Skin of body (tissue), 2 donors: ENCODE measurements around the gene CNTRL. TPM values are rescaled to one million over a fixed set of nuclear protein-coding genes. Genes with fewer than 3 reads are reported as not detected.
"Not testable (repeated sequence)": the region's sequence is repeated elsewhere in the genome, so short reads cannot be mapped to it uniquely, and the experiment has no call there.

Source experiments
- DNase-seq: peaks from one replicate; lab custom pipeline; 2025; lab: John Stamatoyannopoulos, UW
- total RNA-seq: library from RNA; depleted of rRNA; stranded (reverse); fragments of >200 nt; gene quantifications from one replicate; pipeline ENCODE4 v1.2.3, GENCODE V29; 2014

CNTRL gene, protein sequence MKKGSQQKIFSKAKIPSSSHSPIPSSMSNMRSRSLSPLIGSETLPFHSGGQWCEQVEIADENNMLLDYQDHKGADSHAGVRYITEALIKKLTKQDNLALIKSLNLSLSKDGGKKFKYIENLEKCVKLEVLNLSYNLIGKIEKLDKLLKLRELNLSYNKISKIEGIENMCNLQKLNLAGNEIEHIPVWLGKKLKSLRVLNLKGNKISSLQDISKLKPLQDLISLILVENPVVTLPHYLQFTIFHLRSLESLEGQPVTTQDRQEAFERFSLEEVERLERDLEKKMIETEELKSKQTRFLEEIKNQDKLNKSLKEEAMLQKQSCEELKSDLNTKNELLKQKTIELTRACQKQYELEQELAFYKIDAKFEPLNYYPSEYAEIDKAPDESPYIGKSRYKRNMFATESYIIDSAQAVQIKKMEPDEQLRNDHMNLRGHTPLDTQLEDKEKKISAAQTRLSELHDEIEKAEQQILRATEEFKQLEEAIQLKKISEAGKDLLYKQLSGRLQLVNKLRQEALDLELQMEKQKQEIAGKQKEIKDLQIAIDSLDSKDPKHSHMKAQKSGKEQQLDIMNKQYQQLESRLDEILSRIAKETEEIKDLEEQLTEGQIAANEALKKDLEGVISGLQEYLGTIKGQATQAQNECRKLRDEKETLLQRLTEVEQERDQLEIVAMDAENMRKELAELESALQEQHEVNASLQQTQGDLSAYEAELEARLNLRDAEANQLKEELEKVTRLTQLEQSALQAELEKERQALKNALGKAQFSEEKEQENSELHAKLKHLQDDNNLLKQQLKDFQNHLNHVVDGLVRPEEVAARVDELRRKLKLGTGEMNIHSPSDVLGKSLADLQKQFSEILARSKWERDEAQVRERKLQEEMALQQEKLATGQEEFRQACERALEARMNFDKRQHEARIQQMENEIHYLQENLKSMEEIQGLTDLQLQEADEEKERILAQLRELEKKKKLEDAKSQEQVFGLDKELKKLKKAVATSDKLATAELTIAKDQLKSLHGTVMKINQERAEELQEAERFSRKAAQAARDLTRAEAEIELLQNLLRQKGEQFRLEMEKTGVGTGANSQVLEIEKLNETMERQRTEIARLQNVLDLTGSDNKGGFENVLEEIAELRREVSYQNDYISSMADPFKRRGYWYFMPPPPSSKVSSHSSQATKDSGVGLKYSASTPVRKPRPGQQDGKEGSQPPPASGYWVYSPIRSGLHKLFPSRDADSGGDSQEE (N-terminal part only)
- 21.6 TPM for total RNA-seq

DNA sequence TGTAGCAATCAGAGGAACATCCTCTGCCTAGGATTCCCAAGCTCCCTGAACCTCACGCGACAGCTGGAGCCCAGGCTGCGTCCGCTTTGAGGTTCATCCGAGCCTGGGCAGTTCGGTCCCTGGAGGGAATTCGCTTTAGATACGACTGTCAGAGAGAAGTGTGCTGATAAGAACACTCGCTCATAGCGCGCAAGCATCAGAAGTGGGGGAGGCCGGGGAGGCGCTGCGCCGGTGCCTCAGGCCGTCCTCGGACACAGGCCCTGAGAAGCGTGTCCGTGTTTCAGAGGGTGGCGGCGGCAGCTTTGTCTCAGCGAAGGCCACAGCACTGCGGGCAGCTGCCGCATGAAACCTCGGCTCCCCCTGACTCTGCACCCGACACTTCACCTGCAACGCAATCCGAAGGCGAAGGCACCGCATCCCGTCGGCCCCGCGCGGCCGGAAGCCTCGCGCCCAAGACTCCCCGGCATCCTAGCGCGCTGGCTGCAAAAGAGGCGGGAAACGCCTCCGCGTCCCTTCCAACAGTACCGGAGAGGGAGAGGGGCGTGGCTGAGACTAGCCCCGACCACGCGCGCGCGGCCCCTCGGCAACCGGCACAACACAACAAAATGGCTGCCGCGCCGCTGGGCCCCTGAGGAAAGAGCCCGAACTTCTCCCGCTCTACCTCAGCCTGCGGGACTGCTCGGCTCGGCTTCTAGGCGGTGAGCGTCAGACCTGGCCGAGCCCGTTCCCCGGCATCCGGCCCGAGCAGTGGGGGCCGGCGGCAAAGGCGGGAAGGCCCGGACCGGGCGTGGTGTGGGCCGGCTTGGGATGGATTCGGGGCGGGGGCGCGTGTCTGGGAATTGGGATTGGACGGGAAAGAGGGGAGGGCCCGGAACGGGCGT lies at the start of gene CNTRL:
CNTRL (plus strand) TSS at position 586 of the 881 bp plus-strand sequence. CDS start 13,372 bp downstream, outside the sequence.
- peak; percentile 92 for DNase-seq

DNA sequence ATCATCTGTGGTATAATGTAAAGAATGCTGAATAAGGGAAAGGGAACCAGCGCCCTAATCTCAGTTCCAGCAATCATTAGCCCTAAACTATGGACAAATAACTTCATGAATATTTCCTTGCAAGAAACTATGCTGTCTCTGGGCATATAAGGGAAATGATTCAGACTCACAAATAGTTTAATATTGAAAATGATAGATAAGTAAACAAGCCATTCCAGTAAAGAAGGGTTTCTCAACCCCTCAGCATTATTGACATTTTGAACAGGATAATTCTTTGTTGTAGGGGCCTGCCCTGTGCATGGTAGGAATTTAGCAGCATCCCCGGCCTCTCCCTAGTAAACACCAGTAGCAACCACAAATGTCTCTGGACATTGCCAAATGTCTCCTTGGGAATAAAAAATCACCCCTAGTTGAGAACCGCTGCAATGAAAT lies 48.5 kb upstream of the CNTRL start:
- no peak for DNase-seq

DNA sequence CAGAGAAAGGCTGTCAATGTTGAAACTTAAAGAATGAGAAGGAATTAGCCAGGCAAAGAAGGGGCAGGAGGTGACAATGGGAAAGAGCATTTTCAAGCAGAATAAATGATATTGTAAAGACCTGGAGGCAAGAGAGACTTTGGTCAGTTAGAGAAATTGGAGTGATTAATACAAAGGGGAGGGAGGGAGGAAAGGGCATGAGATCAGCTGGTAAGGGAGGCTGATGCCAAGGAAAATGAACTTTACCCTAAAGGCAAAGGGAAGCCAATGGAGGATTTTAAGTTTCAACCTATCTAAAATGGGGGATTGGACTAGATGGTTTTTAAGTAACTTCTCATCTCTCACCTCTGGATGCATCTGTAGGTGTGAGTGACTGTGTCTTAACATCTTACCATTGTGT lies 48.0 kb upstream of the CNTRL start:
- no peak for DNase-seq

DNA sequence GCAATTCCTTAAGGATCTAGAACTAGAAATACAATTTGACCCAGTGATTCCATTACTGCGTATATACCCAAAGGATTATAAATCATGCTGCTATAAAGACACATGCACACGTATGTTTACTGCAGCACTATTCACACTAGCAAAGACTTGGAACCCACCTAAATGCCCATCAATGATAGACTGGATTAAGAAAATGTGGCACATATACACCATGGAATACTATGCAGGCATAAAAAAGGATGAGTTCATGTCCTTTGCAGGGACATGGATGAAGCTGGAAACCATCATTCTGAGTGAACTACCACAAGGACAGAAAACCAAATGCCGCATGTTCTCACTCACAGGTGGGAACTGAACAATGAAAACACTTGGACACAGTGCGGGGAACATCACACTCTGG lies 46.5 kb upstream of the CNTRL start:
- not testable (repeated sequence) for DNase-seq

DNA sequence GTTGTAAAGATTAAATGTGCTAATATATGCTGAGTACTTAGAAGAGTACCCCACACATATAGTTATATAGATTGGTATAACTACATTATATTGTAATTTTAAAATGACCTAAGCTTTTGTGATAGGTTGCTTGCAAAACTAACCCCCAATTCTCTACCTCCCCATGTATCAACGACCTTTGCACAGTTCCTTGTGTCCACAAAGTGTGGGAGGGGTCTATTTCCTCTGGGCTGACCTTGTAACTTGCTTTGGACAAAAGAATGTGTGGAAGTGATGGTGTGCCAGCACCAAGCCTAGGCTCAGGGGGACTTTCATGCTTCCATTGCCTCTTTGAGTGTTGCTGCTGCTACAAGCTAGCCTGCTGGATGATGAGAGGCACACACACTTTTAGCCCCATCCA lies 45.3 kb upstream of the CNTRL start:
- no peak for DNase-seq

DNA sequence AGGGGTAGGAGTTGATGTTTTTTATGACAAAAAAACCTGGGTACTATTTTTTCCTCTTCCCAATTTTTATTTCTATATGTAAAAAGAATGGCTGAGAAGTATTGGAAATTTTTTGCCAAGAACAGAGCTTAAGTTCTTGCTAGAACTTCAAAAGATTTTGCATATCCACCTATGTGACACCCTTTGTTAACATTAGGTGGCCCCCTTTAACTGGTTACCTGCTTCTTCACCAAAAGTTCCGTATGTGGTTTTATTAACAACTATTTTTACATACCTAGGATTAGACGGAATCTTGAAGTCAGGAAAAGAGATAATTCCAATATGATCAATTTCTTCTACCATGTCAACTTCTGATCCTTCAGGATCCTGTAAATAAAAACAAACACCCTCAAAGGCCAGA lies 40.2 kb upstream of the CNTRL start:
- DNase-seq: no peak

DNA sequence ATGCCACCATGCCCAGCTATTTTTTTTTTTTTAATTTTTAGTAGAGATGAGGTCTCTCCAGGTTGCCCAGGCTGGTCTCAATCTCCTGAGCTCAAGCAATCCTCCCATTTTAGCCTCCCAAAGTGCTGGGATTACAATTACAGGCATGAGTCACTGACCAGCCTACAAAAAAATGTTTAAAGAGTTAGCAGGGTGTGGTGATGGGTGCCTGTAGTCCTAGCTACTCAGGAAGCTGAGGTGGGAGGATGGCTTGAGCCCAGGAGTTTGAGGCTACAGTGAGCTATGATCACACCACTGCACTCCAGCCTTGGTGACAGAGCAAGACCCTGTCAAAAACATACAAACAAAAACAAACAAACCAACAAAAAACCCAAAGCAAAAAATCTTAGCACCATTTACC lies 39.0 kb upstream of the CNTRL start:
- not testable (repeated sequence) for DNase-seq

DNA sequence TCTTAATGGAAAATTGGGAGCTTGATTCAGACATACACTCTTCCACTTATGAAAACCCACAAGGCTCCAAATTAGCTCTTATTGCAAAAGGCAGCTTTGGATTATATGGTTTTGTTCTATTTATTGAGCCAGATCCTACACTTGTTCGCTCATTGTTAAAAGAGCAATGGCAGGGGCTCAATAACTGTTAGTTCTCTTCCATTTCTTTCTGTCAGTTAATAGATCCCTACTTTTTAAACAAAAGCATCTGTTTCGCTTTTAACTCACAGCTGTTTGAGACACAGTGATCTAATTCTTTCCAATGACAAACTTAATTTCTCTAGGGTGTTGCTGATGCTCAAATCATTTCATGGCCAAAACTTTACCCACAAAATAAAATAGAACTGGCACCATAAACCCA lies 36.4 kb upstream of the CNTRL start:
- peak; percentile 70 for DNase-seq

DNA sequence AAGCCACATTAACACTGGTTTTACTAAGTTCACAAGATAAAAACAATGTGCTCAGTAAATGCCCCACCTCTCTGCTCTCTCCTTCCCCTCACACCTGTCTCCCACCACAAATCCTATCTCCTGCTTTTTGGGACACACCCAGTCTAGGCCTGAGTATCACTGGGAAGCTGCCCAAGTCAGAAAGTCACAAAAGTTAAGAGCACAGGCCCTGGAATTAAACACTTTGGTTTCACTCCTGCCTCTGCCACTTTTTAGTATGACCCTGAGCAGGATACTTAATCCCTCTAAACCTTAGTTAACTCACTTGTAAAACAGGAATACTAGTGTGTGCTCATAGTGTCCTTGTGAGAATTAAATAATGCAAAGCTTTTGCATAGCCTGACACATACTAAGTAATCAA lies 36.0 kb upstream of the CNTRL start:
- no peak for DNase-seq

DNA sequence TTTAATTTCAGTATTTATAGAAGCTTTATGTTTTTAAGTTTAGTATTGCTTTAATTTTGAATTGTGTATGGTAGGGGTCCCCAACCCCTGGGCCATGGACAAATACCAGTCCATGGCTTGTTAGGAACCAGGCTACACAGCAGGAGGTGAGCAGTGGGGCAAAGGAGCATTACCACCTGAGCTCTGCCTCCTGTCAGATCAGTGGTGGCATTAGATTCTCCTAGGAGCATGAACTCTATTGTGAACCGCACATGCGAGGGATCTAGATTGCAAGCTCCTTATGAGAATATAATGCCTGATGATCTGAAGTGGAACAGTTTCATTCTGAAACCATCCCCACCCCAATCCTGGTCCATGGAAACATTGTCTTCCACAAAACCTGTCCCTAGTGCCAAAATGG lies 26.6 kb upstream of the CNTRL start:
- no peak for DNase-seq

DNA sequence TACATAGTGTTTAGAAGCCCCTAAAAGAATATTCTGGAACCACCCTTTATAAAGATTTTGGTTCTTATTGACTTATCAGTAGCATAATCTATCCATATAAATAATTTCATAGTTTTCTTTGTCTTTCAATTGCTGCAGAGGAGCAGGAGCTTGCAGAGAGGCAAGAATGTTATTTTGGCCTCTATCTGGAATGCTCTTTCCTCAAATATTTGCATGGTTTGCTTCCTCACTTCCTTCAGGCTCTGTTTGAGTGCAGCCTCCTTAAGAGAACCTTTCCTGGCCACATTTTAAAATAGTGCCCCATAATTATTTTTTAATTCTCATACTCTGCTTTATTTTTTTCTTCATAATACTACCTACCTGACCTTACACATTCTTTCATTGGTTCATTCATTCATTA lies 26.1 kb upstream of the CNTRL start:
- DNase-seq: no peak

DNA sequence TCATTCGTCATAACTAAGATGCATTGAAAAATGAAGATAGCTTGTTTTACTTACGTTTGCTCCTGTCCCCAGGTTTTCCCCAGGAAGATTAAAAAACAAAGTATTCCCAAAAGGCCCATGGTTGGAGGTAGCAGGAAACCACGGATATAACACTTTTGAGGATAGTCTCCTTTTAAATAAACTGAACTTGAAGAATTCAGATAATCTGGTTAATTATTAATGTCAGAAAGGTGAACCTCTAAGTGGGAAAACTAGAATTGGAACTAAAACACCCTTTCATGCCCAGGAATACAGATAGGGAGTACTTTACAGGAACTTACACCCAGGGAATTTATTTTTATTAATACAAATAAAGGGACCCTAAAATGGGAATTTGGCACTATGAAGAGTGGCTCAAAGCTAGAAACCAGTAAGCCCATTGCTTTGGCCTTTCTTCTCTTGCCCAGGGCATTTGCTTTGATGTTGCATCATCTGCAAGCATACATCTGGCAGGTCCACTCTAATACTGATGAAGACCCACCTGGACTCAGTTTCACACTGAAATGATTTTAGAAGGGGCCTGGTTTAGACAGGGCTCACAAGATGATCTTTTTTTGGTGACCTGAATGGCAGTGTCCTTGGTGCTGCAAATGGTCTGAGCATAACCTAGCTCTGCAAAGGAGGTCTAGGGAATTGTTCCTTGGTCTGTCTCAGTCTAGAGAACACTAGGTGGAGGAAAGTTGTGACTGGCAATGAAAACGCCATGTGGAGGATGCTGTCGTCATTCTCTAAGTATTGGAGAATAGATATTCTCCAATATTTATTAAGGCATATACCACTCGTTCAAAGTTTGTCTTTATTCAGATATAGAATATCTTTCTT lies 24.4 kb upstream of the CNTRL start, which contains the start of gene C5:
C5 (minus strand) TSS at position 148 of the 861 bp plus-strand sequence; CDS start at position 119, 29 bp downstream.
- DNase-seq: no peak

DNA sequence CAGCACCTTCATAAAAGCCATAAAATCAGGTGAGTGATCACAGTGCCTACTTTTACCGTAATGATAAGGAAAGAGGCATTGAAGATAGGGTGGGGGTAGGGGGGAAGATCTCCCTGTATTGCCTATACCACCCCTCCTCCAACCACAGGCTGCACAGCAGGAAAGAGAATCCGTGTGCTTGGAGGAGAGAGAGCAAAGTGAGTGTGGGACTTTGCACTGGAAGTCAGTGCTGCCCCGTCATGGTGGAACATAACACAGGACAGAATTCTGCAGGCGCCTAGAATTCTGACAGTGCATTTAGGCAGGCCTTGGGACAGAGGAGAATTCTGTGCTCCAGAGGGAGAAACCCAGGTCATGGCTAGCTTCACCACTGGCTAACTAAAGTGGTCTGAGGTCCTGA lies 21.2 kb upstream of the CNTRL start:
- DNase-seq: no peak

DNA sequence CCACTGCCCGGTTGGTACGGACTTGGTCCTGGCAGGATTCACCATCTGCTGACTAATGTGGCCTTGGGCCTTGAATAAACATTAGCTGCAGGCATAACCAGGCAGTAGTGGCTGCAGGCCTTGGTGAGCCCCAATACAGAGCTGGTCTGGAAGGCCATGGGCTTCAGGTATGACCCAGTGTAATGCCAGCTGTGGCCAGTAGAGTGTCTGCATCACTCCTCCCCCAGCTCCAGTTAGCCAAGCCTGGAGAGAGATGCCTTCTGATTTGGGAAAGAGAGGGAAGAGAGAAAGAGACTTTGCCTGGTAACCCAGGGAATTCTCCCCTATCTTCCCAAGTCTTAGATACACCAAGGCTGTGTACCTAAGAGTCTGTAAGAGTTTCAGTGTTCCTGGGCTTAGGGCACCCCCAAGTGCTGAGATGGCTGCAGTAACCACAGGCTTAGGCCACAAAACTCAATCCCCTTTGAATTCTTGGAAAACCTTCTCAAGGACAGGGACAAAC lies 19.1 kb upstream of the CNTRL start:
- no peak for DNase-seq

DNA sequence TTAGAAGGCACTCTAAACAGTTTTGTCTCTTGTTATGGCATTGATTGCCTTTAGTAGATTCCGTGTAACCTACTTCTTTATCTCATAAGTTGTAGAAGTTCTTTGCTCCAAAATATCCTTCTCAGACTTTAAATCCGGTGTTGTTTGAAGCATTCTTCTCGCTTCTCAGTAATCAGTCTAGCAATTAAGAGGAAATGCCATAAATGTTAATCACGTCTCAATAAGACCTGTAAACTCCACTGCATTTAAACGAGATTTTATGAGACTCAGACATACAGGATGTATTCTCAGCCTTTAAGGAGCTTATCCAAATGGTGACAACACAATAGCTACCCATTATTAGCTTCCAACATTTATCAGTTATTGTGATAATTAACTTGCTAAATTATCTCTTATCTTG lies 16.9 kb upstream of the CNTRL start:
- DNase-seq: no peak

DNA sequence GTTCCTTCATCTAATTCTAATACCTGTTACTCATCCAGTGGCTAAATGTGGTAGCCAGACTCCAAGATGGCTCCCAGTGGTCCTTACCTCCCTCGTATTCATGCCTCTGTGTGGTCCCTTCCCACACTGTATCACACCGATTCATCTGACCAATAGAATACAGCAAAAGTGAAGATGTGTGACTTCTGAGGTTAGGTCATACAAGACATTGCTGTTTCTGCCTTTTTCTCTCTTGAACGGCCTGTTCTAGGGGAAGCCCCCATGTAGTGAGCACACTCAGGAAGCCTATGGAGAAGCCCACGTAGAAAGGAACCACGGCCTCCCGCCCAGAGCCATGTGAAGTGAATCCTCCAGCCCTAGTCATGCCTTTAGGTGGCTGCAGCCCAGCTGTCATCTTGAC lies 15.2 kb upstream of the CNTRL start:
- DNase-seq: no peak

DNA sequence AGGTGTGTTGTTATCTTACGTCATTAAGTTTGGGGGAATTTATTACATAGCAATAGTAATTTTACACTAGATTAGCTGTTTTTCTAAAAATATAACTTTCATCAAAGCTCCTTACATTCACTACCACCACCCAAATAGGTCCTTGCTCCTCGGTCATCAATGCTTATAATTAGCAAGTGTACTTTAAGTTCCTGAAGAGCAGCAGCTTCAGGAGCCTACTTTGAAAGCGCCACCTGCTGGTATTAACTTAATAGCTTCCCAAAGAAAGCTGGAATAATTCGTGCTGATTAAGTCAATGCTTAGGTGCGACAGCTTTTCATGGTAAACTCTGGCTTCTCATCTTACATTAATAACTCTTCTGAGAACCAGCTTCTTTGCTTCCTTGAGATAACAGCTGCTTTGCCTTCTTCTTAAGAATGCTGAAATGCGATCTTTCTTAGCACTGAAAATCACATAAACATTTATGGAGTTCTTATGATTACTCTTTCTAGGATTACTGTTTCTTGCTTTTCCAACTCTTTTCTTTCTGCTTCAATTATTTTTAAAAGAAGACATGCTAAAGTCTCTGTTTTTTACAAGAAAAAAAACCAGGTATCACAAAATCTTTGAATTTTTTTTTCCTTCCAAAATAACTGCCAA lies 14.6 kb upstream of the CNTRL start:
- peak; percentile 52 for DNase-seq

DNA sequence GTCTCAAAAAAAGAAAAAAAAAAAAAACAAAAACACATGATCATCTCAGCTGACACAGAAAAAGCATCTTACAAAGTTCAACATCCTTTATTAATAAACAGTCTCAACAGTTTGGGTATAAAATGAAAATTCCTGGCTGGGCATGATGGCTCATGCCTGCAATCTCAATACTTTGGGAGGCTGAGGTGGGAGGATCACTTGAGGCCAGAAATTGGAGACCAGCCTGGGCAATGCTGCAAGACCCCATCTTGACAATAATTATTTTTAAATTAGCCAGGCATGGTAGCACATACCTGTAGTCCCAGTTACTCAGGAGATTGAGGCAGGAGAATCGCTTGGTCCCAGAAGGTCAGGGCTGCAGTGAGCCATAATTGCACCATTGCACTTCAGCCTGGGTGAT lies 7.9 kb upstream of the CNTRL start:
- no peak for DNase-seq

DNA sequence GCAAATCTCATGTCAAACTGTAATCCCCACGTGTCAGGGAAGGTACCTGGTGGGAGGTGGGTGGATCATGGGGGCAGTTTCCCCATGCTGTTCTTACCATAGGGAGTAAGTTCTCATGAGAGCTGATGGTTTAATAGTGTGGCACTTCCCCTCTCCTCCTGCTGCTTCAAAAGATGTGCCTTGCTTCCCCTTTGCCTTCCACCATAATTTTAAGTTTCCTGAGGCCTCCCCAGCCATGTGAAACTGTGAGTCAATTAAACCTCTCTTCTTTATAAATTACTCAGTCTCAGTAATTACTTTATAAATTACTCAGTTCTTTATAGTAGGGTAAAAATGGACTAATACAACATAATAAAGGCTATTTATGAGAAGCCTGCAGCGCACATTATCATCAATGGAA lies 7.1 kb upstream of the CNTRL start:
- no peak for DNase-seq
